Breast epithelium (tissue), 3 donors: ENCODE measurements around the gene SERPINC1.

Experiments
- CTCF ChIP-seq, 3 donors: fragments of 450-650 bp; IDR thresholded peaks; one replicate each; pipeline ENCODE4 v1.5.1; 2016 to 2017; ENCODE audit warnings: antibody characterized with exemption in 3 of 3, mild to moderate bottlenecking in 3 of 3, moderate library complexity in 3 of 3
- POLR2A ChIP-seq: fragments of 450-650 bp; IDR thresholded peaks from one replicate; pipeline ENCODE4 v1.6.1; 2016; ENCODE audit warnings: antibody characterized with exemption, mild to moderate bottlenecking, moderate library complexity
- POLR2AphosphoS5 ChIP-seq, 3 donors: sonication (generic); formaldehyde crosslinking; IDR thresholded peaks; one replicate each; pipeline ENCODE4 v1.6.1; 2017; ENCODE audit warnings: antibody characterized with exemption in 3 of 3

GRCh38 chr1:173863224-173864161 lies 53.6 kb downstream of the SERPINC1 start:
- TF ChIP-seq CTCF (IDR thresholded peaks at IDR 0.05), result no peak
- no peak for TF ChIP-seq POLR2A
- no peak for TF ChIP-seq POLR2AphosphoS5 (IDR thresholded peaks at IDR 0.05)
